H9 (cell line): ENCODE results near the gene RBP7. TPM values are rescaled to one million over a fixed set of nuclear protein-coding genes. Genes with fewer than 3 reads are reported as not detected.

Experiments
- DNase-seq: peaks from one replicate; pipeline ENCODE4 v3.0.0-alpha.2; 2017
- H2AFZ ChIP-seq: one replicate; pipeline ENCODE4 v1.6.1; 2013; ENCODE audit warnings: mild to moderate bottlenecking, low read length, control low read depth, moderate library complexity
- H2AK5ac ChIP-seq: 2 replicates; pipeline ENCODE4 v1.6.1; 2013; ENCODE audit warnings: low read length, control low read depth, mixed read lengths; ENCODE audit not compliant: insufficient read length
- H2BK120ac ChIP-seq: one replicate; pipeline ENCODE4 v1.6.1; 2013; ENCODE audit warnings: low read depth, mild to moderate bottlenecking, low read length, control low read depth, inconsistent platforms; ENCODE audit not compliant: poor library complexity, severe bottlenecking
- H2BK12ac ChIP-seq: 2 replicates; pipeline ENCODE4 v1.6.1; 2013; ENCODE audit warnings: low read length, control low read depth, mixed read lengths, low read depth; ENCODE audit not compliant: insufficient read length
- H2BK15ac ChIP-seq: 2 replicates; pipeline ENCODE4 v1.6.1; 2013; ENCODE audit warnings: low read depth, low read length, control low read depth
- H2BK20ac ChIP-seq: one replicate; pipeline ENCODE4 v1.6.1; 2013; ENCODE audit warnings: low read depth, mild to moderate bottlenecking, low read length, control low read depth, inconsistent platforms; ENCODE audit not compliant: poor library complexity, severe bottlenecking
- H2BK5ac ChIP-seq: 2 replicates; pipeline ENCODE4 v1.6.1; 2013; ENCODE audit warnings: low read length, control low read depth, mixed read lengths; ENCODE audit not compliant: insufficient read length
- H3K14ac ChIP-seq: 2 replicates; pipeline ENCODE4 v1.6.1; 2013; ENCODE audit warnings: low read length, control low read depth; ENCODE audit not compliant: insufficient read depth
- H3K18ac ChIP-seq: 2 replicates; pipeline ENCODE4 v1.6.1; 2013; ENCODE audit warnings: low read depth, mild to moderate bottlenecking, mixed read lengths, low read length, control low read depth; ENCODE audit not compliant: insufficient read length
- H3K23ac ChIP-seq: 2 replicates; pipeline ENCODE4 v1.6.1; 2013; ENCODE audit warnings: low read length, control low read depth, mixed read lengths, low read depth; ENCODE audit not compliant: insufficient read length
- H3K23me2 ChIP-seq: 2 replicates; pipeline ENCODE4 v1.6.1; 2013; ENCODE audit warnings: low read depth, mild to moderate bottlenecking, mixed read lengths, low read length, control low read depth; ENCODE audit not compliant: insufficient read length, poor library complexity, severe bottlenecking
- H3K27ac ChIP-seq: 2 replicates; pipeline ENCODE4 v1.5.1; 2013; ENCODE audit warnings: low read length, control low read depth, mixed read lengths, low read depth; ENCODE audit not compliant: insufficient read length
- H3K27me3 ChIP-seq: 2 replicates; pipeline ENCODE4 v1.6.1; 2013; ENCODE audit warnings: low read length, control low read depth, inconsistent platforms; ENCODE audit not compliant: insufficient read depth
- H3K4ac ChIP-seq: 2 replicates; pipeline ENCODE4 v1.6.1; 2013; ENCODE audit warnings: low read depth, mild to moderate bottlenecking, control low read depth, inconsistent platforms, low read length, moderate library complexity
- H3K4me1 ChIP-seq: 2 replicates; pipeline ENCODE4 v1.6.1; 2013; ENCODE audit warnings: low read length, control low read depth, inconsistent platforms; ENCODE audit not compliant: insufficient read depth
- H3K4me2 ChIP-seq: 2 replicates; pipeline ENCODE4 v1.6.1; 2013; ENCODE audit warnings: low read length, control low read depth, mixed read lengths; ENCODE audit not compliant: insufficient read length, insufficient read depth
- H3K56ac ChIP-seq: 2 replicates; pipeline ENCODE4 v1.6.1; 2013; ENCODE audit warnings: low read depth, mild to moderate bottlenecking, mixed read lengths, low read length, control low read depth; ENCODE audit not compliant: insufficient read length
- H3K79me1 ChIP-seq: 2 replicates; pipeline ENCODE4 v1.6.1; 2013; ENCODE audit warnings: low read depth, mild to moderate bottlenecking, moderate library complexity, low read length, control low read depth, inconsistent platforms; ENCODE audit not compliant: insufficient read depth, poor library complexity, severe bottlenecking
- H3K79me2 ChIP-seq: 2 replicates; pipeline ENCODE4 v1.6.1; 2013; ENCODE audit warnings: low read length, control low read depth, inconsistent platforms; ENCODE audit not compliant: insufficient read depth
- H3K9ac ChIP-seq: 2 replicates; pipeline ENCODE4 v1.6.1; 2013; ENCODE audit warnings: low read length, control low read depth, mixed read lengths; ENCODE audit not compliant: insufficient read length; ENCODE audit errors: extremely low read depth
- H3K9me3 ChIP-seq: one replicate; pipeline ENCODE4 v1.6.1; 2013; ENCODE audit warnings: low read depth, low read length, inconsistent platforms; ENCODE audit not compliant: control insufficient read depth
- H3T11ph ChIP-seq: one replicate; pipeline ENCODE4 v1.6.1; 2013; ENCODE audit warnings: mild to moderate bottlenecking, low read length, control low read depth, inconsistent platforms
- H4K20me1 ChIP-seq: one replicate; pipeline ENCODE4 v1.6.1; 2013; ENCODE audit not compliant: control insufficient read depth, insufficient read length, insufficient read depth
- H4K5ac ChIP-seq: 2 replicates; pipeline ENCODE4 v1.6.1; 2013; ENCODE audit warnings: low read depth, mild to moderate bottlenecking, mixed read lengths, low read length, control low read depth; ENCODE audit not compliant: insufficient read length
- H4K8ac ChIP-seq: replicated peaks from 2 replicates; pipeline ENCODE4 v1.6.1; 2013; ENCODE audit warnings: low read length, control low read depth, mixed read lengths, low read depth; ENCODE audit not compliant: insufficient read length
- H4K91ac ChIP-seq: 2 replicates; pipeline ENCODE4 v1.6.1; 2013; ENCODE audit warnings: low read depth, mild to moderate bottlenecking, moderate library complexity, mixed read lengths, low read length, control low read depth; ENCODE audit not compliant: insufficient read length
- H3K27ac Mint-ChIP-seq, 3 experiments: 2 replicates in 2 of 3; 3 replicates in 1 of 3; pipeline ENCODE4 v1.8.0; 2020 to 2021; ENCODE audit warnings: mixed read lengths in 3 of 3, mild to moderate bottlenecking in 1 of 3, moderate library complexity in 1 of 3
- H3K27me3 Mint-ChIP-seq: 2 replicates; pipeline ENCODE4 v1.8.0; 2021; ENCODE audit warnings: low read depth, mild to moderate bottlenecking, moderate library complexity, mixed read lengths
- H3K36me3 Mint-ChIP-seq, 3 experiments: 2 replicates in 2 of 3; 3 replicates in 1 of 3; pipeline ENCODE4 v1.8.0; 2020 to 2021; ENCODE audit warnings: low read depth in 3 of 3, mixed read lengths in 3 of 3; ENCODE audit not compliant: insufficient read depth in 1 of 3
- H3K4me1 Mint-ChIP-seq, 2 experiments: 2 replicates each; pipeline ENCODE4 v1.8.0; 2020; ENCODE audit warnings: mixed read lengths in 2 of 2
- H3K4me3 Mint-ChIP-seq, 2 experiments: 2 replicates in 1 of 2; 3 replicates in 1 of 2; pipeline ENCODE4 v1.8.0; 2020 to 2021; ENCODE audit warnings: mild to moderate bottlenecking in 2 of 2, mixed read lengths in 2 of 2, moderate library complexity in 1 of 2
- H3K9me3 Mint-ChIP-seq, 2 experiments: 2 replicates in 1 of 2; 3 replicates in 1 of 2; pipeline ENCODE4 v1.8.0; 2020; ENCODE audit warnings: mild to moderate bottlenecking in 2 of 2, mixed read lengths in 2 of 2, moderate library complexity in 1 of 2
- WGBS: extraction: QIAGEN DNeasy Blood & Tissue Kit; methylation state at CpG from one replicate; pipeline ENCODE4 v1.1.7; 2013; ENCODE audit warnings: missing lambda C conversion rate, low lambda C conversion rate, mixed read lengths; ENCODE audit not compliant: insufficient read length; ENCODE audit errors: extremely low coverage; 5-methylcytosine and 5-hydroxymethylcytosine counted together
- total RNA-seq: library from RNA; stranded (reverse); gene quantifications from 2 replicates; pipeline ENCODE4 v1.2.1, GENCODE V29; 2021
- TF ChIP-seq, protein P1 (sequence below): fragments of 200-600 bp; sonication (generic); conservative IDR thresholded peaks from 3 replicates; pipeline ENCODE4 v1.8.0; 2021; ENCODE audit warnings: antibody characterized with exemption, mild to moderate bottlenecking

Gene RBP7
- total RNA-seq, 1 experiment from 2014 or later: 4.5 TPM

DNA sequence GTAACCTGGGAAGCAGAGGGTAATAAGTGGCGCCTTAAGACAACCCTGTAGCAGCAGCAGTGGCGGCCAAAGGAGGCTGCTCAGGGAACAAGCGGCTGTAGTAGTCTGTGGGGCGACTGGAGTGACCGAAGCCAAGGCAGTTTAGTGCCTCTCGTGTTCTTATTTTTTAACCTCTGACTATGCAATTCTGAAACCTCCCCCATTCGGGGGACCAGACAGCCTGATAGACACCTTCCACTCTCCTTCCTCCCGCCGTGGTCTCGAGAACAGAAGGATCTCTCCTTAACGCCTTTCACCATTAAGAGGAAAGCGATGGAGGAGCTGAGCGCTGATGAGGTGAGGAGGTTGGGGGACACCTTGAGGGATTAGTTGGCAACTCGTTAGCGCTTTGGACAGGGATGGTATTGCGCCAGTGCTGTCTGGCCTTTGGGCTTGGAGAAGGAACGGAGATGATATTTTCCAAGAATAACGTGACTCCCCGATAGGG, 36.4 kb downstream of the RBP7 start:
- peak overlapping the region; percentile 95 for H3K27ac ChIP-seq
- H3K14ac ChIP-seq: peak overlapping the region; percentile 90
- no peak overlapping the region for H2BK15ac ChIP-seq
- H4K5ac ChIP-seq: peak overlapping the region; percentile 67
- peaks cover 5% of the 10 kb centered on the region; the same call in 1 of the 2 replicates for H3K79me2 ChIP-seq
- H3K23me2 ChIP-seq: peaks cover 12% of the 10 kb centered on the region
- no CpG with 5 or more reads among the region's 19 CpGs for WGBS
- no peak overlapping the region for H2BK20ac ChIP-seq
- H3K9ac ChIP-seq: peak overlapping the region; percentile 96
- H3K23ac ChIP-seq: no peak overlapping the region
- H3K4me1 Mint-ChIP-seq: peaks cover 15 to 19% of the 10 kb centered on the region in 2 experiments
- H3K9me3 ChIP-seq: no peaks in the 10 kb centered on the region
- no peak overlapping the region for H2AFZ ChIP-seq
- no peak overlapping the region for H2BK120ac ChIP-seq
- no peak overlapping the region for H4K8ac ChIP-seq
- DNase-seq: peak; percentile 33
- no peaks in the 10 kb centered on the region for H3K79me1 ChIP-seq
- no peak overlapping the region for H2AK5ac ChIP-seq
- H3T11ph ChIP-seq: no peak overlapping the region
- peaks cover 2% of the 10 kb centered on the region; the same call in 1 of the 2 replicates for H3K4me1 ChIP-seq
- peak overlapping the region; percentile 82 for H3K4me2 ChIP-seq
- H3K56ac ChIP-seq: no peak overlapping the region
- peak overlapping the region; percentile 99 to 100 (median 99) for H3K27ac Mint-ChIP-seq
- H4K91ac ChIP-seq: no peak overlapping the region
- H3K9me3 Mint-ChIP-seq: peaks cover 0 to 2% of the 10 kb centered on the region in 2 experiments; a peak in 3 of 5 replicates
- no peaks in the 10 kb centered on the region for H3K27me3 ChIP-seq
- no peaks in the 10 kb centered on the region for H4K20me1 ChIP-seq
- H2BK5ac ChIP-seq: peak overlapping the region; percentile 76
- no peaks in the 10 kb centered on the region for H3K27me3 Mint-ChIP-seq
- H3K4me3 Mint-ChIP-seq: peak overlapping the region; percentile 89 to 92
- H2BK12ac ChIP-seq: no peak overlapping the region
- peak overlapping the region; percentile 36 for H3K18ac ChIP-seq
- H3K4ac ChIP-seq: no peak overlapping the region
- H3K36me3 Mint-ChIP-seq: peaks cover 6 to 12% (median 8%) of the 10 kb centered on the region in 3 experiments; a peak in 5 of 7 replicates
- TF ChIP-seq, protein P1, sequence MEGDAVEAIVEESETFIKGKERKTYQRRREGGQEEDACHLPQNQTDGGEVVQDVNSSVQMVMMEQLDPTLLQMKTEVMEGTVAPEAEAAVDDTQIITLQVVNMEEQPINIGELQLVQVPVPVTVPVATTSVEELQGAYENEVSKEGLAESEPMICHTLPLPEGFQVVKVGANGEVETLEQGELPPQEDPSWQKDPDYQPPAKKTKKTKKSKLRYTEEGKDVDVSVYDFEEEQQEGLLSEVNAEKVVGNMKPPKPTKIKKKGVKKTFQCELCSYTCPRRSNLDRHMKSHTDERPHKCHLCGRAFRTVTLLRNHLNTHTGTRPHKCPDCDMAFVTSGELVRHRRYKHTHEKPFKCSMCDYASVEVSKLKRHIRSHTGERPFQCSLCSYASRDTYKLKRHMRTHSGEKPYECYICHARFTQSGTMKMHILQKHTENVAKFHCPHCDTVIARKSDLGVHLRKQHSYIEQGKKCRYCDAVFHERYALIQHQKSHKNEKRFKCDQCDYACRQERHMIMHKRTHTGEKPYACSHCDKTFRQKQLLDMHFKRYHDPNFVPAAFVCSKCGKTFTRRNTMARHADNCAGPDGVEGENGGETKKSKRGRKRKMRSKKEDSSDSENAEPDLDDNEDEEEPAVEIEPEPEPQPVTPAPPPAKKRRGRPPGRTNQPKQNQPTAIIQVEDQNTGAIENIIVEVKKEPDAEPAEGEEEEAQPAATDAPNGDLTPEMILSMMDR: no peak
